HG03280 (cell line): Measurements from ENCODE around the gene MYADML2.

Source experiments
- ATAC-seq: cut with Tn5 transposase; IDR thresholded peaks from one replicate; pipeline ENCODE4 v1.9.1; 2021; ENCODE audit warnings: mild to moderate bottlenecking, moderate library complexity; ENCODE audit not compliant: unreplicated experiment

Gene MYADML2

DNA sequence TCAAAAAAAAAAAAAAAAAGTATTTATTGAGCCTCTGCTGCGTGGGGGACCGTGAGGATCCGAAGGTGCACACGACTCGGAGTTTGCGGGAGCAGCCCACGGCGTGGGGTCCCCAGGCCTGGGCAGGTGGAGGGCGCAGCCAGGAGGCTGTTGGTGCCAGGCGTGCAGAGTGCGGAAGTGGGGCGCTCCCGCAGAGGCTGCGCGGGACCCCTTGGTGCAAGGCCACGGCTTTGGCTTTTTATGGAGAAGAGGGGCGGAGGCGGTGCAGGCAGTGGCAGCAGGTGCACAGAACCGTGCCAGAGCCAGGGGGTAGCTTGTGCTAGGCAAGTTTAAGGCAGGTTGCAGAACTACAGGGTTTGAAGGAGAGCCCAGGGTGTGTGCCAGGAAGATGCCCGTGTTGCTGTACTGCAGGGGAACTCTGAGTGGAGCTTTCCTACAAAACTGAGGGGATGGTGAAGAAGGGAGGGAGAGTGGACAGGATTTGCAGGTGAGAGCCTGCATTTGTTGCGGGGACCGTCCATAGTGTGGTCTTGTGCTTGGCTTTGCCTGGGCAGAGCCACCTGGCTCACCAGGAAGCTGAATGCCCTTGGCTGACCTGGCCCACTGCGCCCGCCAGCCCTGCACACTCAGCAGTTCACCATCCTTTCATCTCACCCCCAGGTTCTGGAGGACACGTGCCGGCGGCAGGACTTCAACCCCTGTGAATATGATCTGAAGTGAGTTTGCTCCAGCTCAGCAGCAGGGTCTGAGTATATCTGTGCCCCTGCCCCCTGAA is 31.7 kb upstream of the MYADML2 start:
- ATAC-seq, result no peak

DNA sequence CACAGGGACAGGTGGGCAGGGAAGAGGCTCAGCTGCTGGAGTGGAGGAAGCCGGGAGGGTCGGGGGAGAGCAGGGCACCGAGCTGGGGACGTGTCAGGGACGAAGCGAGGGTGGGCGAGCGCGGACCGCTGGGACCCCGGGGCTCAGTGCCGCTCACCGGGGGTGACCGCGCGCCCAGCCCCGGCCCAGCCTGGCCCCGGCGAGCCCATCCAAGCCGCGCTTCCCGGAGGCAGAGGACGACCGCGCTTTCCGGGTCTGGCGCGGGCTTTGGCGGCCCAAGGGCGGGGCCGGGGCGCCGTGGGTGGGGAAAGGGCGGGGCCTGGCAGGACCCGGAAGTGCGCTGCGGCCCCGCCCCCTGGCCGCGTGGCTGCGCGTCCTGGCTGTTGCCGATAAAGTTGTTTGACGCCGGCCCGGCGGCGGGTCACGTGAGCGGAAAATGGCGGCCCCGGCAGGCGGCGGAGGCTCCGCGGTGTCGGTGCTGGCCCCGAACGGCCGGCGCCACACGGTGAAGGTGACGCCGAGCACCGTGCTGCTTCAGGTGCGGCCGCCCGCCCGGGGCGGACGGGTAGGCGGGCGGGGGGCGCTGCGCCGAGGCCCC is 30.3 kb upstream of the MYADML2 start, which contains the start of gene ASPSCR1:
Gene ASPSCR1, plus strand, starts transcription at position 419 of the 598 bp plus-strand sequence. Its CDS starts 18 bp downstream, at position 437.
- ATAC-seq, result peak; percentile 87

DNA sequence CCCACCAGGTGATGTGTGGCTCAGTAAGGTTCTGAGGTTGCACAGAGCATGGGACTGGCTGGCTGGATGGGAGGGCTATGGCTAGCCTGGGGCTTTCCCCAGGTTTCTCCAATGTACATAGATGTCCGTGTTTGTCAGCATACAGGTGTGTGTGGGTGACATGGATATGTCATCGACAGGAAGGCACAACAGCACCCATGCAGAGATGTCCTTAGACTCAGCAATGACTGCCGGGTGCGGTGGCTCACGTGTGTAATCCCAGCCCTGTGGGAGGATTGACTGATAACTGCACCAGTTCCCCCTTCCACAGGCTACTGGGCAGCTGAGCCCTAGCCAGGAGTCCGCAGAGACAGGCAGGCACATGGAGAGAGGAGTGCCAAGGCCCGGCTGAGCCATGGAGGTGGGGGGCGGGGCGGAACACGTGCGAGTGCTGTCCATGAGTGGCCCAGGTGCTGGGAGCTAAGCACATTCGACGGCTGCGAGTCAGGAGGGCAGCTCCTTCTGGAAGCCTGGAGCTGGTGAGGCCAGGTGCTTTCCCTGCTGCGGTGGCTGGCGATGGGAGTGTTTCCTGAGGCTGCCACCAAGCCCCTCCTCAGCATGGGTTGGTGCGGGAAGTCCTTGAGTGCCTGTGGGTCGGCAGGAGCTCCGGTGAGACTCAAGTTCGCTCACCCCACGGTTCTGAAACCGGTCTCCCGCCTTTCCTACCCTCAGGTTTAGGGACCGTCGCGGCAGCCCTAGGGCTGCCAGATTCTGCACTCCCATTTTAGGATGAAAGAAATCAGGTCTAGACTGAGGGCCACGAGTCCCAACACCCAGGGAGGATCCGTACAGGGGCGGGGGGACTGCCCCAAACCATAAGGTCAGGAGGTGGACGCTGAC is 29.5 kb upstream of the MYADML2 start:
- peak; percentile 5 for ATAC-seq

DNA sequence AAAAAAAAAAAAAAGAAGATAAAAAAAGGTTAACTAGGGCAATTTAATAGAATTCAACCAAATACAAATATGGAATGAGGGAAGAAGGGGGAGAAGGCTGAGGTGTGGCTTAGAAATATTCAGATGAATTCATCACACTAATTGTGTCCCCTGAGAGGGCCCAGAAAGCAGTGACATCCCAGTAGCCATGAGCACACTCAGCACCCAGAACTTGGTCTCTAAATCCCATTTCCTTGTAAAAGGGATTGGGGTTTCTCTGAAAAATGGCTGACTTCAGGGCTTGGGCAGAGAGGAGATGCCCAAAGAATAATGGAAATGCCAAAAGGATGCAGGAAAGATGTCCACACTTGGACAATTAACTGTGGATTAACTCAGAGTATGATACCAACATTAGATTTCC is 26.4 kb upstream of the MYADML2 start:
- no peak for ATAC-seq

DNA sequence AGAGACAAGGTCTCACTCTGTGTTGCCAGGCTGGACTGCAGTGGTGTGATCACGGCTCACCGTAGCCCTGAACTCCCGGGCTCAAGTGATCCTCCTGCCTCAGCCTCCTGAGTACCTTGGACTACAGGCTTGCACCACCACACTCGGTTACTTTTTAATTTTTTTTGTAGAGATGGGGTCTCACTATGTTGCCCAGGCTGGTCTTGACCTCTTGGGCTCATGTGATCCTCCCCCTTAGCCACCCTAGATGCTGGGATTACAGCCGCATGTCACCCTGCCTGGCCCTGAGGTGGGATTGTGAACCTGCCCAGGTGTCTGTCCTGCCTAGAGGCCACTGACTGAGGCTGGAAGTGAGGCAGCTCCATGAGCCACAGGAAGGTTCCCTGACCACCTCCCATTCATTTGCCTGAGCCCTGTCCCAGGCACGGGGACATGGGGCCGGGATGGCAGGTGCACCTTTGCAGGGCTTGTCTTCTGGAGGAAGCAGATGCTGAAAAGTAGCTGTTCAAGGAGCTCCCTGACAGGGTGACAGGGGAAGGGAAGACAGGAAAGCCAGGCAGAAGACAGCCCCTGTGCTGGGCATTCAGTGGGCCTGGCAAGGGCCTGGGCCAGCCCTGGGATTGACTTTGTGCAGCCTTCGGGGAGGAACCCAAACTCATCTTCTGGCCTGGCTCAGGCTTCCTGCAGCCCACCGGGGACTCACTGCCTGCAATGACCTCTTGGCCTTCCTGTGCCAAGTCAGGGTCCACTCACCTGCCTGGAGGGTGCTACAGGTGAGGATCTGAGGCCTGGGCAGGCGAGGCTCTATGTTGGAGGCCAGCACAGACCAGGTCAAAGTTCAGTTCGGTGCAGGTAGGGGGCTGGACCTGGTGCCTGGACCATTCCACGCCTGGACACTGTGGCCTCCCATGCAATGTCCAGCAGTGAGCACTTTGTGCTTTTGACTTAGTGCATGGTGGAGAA is 22.1 kb upstream of the MYADML2 start:
- ATAC-seq, result no peak

DNA sequence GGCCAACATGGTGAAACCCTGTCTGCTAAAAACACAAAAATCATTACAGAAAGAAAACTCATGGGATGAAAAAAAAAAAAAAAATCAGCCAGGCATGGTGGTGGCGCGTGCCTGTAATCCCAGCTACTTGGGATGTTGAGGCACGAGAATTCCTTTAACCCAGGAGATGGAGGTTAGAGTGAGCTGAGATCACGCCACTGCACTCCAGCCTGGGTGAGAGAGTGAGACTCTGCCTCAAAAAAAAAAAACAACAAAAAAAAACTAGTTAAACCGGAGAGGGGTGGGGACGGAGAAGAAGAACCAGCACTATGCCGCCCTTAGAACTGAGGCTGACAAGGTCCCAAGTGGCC is 21.3 kb upstream of the MYADML2 start:
- ATAC-seq, result no peak

DNA sequence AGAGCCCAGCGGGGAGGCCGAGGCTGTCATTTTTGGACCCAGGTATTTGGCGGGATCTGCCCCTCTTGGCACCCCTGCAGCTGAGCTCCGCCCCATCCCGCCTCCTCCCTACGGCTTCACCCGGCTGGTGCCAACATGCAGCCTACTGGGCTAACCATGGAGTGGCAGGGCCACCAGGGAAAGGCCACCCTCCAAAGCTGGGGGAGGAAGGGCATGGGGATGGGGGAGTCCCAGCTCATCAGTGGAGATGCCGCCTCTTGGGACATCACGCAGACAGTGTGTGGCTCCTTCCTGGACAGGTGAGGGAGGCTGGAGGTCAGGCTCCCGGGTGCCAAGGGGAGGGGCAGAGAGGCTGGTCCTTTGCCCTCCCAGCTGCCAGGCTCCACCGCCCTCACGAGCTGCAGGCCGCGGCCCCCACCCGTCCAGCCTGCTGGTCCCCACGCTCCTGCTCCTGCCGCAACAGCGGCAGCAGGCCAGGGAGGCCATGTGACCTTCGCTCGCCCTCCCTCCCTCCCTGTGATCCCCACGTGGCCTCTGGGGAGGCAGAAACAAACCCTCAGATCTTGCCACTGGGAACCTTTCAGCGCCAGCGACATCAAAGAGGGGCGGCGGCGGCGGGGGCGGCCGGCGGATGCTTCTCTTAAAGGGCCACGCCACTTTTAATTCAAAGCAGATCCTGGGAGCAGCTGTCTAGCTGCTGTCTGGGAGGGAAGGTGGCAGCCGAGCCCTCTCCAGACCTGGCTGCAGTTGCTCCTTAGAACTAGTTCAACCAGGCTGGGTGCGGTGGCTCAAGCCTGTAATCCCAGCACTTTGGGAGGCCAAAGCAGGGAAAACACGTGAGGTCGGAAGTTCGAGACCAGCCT is 20.7 kb upstream of the MYADML2 start:
- peak; percentile 43 for ATAC-seq

DNA sequence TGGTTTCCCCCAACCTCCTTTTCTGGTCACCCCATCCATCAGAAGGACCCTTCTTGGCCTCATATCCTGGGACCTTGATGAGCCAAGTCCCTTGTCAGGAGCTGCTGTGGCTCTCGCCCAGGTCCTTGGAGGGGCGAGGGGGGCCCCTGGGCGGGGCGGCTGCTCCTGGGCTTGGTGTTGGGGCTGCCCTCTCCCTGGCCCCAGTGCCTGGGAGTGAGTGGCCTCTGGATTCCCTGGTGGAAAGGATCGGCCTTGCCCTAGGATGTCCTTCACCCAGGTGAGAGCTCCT is 20.2 kb upstream of the MYADML2 start:
- ATAC-seq, result no peak

DNA sequence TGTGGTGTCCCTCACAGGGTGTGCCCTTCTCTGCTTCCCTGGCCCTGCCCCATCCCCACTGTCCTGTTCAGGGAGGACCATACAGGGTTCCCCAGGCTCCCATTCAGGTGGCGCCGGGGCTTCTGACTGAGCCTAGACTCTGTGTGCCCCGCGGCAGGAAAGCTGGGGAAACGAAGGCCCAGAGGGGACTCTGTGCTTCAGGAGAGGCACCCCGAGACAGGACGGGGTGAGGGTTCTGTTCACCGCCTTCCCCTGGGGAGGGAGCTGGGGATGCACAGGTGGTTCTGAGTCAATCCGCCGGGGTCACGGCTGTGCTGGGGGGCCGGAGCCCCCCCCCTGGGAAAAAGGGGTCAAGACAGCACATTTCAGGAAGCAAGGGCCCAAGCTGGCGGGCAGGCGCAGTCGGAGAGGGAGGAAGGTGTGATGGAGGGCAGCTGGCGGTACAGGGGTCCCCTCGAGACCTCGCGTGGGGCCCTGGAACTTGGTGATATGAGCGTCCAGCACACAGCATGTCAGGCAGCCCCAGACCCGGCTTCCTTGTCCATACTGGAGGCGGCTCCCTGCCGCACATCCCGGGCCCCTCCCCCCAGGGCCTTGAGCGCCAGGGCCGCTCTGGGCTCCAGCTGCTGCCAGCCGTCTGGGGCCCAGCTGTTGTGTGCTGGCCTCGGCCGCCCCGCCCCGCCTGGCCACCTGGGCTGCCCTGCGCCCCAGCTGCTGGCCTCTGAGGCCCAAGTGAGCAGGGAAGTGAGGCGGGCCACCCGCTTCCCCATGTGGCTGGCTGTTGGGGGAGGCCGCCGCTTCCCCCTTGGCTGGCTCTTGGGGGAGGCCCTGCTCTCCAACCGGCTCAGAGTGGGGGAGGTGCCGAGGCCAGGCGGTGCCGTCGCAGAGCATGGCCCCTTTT is 19.6 kb upstream of the MYADML2 start:
- no peak for ATAC-seq

DNA sequence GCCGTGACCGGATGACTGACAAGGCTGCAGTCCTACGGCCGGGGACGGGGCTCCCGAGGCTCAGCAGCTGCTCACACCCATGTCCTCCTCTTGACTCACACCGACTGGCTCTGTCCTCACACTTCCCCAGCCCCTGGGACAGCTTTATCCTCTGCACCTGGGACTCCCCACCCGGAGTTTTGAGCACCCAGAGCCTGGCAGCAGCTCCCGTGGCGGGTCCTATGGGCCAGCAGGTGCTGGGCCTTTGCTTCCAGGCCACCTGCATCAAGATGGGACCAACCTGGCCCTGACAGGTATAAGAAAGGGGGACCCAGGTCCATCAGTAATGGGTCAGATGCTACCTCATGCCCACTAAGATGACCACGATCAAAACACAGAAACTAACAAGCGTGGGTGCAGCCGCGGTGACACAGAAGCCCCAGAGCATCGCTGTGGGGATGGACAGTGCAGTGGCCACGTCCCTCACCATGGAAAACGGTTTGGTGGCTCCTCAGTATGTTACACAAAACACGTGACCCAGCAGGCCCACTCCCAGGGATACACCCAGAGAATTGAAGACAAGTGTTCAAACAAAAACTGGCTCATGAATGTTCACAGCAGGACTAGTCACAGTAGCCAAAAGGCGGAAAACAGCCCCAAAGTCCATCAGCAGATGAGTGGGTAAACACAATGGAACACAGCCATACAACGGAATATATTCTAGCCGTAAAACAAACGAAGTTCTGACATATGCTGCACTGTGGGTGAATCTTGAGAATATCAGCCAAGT is 17.2 kb upstream of the MYADML2 start:
- no peak for ATAC-seq

DNA sequence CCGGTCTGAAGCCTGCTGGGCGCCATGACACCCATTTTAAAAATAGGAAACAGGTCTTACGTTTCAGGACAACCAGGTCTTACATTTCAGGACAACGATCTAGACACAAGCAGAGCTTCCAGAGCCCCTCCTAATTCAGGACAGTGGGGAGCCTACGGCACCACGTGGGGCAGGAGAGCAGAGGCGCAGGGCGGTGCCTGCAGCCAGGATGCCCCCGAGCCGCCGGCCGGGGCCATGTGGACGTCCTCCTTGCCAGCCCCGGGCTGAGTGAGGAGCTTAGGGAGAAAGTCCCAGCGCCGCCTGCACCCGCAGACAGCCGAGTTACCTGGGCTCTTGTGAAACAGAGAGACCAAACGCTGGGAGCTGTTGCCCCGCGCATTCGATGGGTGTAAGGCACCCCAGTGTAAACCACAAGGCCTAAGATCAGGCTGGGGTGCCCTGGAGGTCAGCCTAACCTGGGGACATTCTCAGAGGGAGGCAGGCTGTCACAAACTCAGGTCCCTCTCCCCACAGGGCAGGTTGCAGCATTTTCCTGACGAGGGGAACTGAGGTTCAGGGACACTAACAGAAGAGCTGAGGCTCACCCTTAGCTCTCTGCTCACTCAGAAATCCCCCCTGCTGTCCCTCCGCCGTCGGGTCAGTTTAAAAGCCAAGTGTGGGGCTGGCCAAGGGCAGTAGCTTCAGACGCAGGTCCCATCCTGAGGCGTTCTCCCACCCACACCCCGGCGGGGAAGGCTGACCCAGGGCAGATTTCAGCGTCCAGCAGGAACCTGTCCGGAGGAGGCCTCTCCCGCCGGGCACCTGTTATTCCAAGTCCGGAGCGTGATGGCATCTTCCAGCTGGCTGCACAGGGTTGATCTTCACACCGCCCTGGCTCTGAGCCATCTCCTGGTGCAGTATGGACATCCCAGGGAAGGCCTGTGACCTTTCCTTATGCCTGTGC is 15.7 kb upstream of the MYADML2 start:
- no peak for ATAC-seq

DNA sequence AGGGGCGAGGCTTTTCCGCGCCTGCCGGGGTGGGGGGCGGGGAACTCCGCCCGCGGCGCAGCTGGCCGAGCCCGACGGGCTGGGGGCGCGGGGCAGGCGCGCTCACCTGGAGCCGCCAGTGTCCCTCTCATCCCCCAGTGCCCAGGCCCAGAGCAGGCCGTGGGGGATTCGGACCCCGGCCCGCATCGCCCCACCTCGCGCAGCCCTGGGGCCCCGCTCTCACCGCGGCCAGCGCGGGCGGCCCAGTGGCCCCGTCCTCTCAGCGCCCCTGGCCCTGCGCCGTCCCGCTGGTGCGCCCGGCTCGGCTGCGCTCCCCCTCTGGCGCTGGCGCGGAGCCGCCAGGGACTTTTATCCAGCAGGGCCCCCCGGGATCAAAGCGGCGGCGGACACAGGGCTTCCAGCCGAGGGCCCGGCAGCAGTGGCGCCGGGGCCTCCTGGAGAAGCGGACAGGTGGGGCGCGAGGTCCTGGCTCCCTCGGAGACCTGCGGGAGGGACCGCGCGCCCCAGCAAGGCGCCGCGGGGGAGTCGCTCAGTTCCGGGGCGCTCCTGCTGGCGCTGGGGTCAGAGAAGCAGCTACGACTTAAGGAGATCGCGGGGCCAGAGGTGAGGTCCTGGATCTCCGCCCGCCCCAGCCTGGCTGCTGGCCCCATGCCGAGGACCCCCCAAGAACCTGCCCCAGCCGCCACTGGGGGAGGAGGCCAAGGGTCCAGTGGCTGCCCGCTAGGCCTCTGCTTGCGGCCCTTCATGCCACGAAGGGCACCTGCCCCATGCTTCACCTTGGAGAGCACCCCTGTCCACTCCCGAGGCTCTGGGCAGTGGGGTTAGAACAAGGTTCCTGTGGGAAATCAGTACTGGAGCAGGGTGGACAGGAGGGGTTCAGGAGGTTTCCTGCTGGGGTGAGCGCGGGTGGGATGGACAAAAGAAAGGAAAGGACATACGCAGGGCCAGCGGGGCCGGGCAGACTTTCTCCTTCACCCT is 14.8 kb upstream of the MYADML2 start:
- ATAC-seq, result no peak

DNA sequence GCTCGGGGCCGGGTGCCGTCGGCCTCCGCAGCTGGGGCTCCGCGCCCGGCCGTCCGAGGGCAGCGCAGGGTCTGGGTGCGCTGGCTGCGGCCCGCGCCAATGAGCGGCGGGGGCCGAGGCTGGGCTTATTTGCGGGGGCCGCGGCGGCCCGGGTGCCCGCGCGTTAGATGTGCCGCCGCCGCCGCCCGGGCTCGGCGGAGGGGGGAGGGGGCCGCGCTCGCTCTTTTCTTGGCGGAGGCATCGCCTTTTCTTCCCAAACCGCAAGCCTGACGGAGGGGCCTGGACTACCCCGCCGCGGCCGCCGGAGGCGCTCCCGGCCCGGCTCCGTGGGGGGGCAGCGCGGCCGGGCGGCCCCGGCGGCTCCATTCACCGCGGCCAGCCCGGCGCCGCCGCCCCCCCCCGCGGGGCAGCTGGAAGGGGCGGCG is 14.1 kb upstream of the MYADML2 start, which contains the start of gene NOTUM:
Gene NOTUM, minus strand, starts transcription at position 101 of the 425 bp plus-strand sequence. CDS start 278 bp downstream, outside the sequence.
- ATAC-seq, result no peak

DNA sequence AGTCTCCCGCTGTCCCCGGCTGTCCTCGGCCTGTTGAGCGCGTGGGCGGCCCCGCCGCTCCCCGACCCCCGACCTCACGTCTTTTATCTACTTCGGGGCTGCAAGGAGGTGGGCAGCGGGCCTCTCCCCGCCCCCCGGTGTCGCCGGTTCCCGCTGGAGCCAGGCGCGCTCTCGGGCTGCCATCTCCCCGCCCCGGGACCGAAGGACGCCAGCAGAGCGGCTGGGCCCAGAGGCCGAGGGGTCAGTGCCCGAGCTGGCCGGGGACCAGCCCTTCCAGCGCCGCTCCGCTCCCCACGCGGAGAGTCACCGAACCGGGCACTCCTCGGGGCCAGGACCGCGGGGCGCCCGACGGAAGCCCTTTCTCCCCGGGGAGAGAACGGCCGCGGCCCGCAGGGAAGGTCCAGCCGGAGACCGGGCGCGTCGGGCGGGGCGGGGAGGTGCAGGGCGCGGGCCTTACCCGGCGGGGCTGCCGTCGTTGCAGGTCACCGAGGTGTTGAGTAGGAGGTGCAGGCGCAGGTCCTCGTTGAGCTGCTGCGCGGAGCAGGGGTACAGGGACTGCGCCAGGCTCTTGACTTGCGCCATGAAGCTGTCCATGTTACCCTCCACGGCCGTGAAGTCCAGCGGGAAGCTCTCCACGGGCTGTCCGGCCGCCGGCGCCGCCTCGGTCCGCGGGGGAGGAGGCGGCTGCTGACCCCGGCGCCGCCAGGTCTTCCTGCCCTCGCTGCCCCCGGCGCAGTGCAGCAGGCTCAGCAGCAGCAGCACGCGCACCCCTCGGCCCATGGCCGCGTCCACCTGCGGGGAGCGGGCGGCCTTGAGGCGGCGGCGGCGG is 13.3 kb upstream of the MYADML2 start:
- ATAC-seq, result no peak
